CD4-positive, alpha-beta T cell treated with Interleukin-4 for 1 hour (primary cell): ENCODE results near the gene ACSM2A.
"Not testable (repeated sequence)": the region's sequence is repeated elsewhere in the genome, so short reads cannot be mapped to it uniquely, and the experiment has no call there.

ENCODE experiments used
- DNase-seq, 2 donors: peaks; one replicate each; pipeline ENCODE4 v3.0.0-alpha.2; 2020 to 2022

The ACSM2A gene

DNA sequence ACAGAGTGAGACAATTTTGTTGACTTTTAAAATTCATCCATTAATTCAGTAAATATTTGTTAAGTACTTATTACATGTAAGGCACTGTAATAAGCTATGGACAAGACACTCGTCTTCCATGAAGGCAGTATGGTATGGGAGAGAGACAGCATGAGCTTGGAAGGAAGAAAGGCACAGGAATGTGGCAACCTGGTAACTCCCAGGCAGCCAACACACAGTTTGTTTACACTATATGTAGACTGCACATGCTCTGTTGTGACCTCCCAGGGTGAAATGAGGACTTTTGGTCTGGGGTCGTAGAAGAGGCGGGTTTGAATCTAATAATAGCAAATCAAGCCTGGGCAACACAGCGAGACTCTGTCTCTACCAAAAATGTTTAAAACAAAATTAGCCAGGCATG is 9.0 kb downstream of the ACSM2A start:
- DNase-seq = not testable (repeated sequence)

DNA sequence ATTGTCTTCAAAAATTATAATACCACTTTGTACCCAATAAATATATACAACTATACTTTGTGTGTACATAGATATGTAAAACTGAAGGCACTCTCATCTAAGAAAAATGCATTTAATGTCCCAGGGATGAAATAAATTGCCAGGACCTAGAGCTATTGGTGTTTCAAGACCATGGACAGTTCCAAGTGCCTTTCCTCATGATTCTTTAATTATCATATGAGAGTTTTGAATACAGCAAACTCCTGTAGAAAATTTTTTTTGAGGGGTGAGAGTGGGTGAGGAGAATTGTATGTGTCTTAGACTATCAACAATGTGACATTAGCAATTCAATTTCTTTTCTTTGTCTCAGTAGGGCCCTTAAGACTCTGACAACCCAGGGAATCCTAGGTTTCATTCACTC is 17.6 kb downstream of the ACSM2A start:
- DNase-seq = not testable (repeated sequence)

DNA sequence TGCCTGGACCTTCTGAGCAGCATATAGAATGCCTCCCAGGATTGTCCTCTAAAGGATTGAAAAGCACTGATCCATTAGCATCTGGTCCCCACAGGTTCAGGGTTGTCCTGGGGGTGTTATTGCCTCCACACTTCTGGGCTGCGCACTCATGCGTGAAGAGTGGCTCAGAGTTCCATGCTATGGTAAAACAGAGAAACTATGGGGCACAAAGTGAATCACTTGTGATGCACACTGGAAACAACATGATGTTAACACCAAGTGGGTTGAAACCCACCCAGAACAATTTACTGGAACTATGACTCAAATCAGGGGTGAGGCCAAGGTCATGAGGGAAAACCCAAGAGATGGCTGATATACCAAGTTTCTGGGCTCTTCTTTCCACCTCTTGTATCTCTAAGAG is 18.6 kb downstream of the ACSM2A start:
- DNase-seq = not testable (repeated sequence)

DNA sequence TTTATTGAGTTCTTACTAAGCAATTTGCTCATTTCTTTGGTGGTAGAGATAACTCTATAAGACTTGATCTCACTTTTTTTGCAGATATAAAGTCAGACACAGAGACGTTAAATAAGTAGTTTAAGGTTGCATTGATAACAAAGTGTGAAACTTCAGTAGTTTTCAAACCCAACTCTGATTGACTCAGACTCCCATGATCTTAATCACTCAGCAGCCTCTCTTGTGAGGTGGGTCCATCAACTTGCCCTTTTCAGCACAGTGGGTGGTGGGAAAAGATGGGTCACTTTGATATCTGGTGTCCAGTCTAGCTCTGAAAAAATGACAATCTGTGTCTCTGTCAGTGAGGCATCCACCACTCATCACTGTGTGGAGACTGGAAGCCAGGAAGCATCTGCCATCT is 19.4 kb downstream of the ACSM2A start:
- not testable (repeated sequence) for DNase-seq

DNA sequence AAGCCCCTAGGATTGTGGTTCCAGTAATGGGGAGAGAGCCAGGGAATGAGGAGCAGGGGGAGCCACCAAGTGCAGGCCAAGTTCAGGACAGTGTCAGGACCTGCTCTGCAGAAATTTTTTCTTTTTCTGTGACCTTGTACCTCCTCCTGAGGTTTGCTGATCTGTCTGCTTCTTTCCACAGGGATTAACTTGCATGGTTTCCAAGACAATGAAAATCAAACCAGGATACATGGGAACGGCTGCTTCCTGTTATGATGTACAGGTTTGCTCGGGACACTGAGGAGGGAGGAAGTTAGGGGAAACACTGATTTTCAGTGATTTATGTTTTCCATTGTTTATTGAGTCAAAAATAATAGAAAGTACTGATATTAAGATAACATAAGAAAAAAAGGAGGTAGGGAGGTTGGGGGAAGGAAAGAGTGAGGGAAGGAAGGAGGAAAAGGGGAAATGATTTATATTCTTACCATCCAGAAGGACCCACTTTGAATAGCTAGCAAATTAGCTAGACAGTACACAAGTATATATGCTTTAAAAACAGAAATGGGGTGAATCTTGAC is 25.9 kb downstream of the ACSM2A start:
- DNase-seq = not testable (repeated sequence)

DNA sequence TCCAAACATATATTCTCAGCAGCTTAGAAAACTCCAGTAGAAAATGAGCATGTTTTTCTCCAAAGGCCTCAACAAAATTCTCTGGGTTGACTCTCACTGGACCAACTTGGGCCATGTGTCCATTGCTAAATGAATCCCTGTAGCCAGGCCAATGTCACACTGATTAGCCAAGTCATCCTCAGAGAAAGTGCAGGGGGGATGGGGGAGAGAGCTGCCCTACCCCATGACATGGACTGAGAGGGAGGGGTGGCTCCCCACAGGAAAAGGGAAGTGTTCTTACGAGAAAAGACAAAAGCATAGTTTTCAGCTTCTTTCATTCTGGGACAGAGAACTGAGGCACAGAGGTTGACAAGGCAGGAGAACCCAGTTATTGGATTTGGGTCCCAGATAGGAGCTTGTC is 32.7 kb downstream of the ACSM2A start:
- DNase-seq = not testable (repeated sequence)

DNA sequence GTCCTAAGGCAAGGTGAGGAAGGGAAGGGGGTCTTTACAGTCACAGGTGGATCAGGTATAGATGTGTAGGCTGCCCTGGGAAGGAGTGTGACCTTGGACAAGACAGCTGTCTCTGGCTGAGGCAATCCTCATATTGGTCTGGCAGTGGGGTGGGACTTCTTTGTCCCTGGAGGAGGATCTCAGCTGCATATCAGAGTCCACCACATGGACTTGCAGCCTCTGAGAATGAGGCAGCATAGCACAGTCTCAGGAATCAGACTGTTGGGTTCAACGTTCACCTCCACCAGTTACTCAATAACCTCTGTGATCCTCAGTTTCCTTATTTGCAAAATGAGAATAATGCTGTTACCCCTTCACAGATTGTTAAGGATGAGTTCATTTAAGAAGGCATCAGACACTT is 33.4 kb downstream of the ACSM2A start:
- no peak for DNase-seq

DNA sequence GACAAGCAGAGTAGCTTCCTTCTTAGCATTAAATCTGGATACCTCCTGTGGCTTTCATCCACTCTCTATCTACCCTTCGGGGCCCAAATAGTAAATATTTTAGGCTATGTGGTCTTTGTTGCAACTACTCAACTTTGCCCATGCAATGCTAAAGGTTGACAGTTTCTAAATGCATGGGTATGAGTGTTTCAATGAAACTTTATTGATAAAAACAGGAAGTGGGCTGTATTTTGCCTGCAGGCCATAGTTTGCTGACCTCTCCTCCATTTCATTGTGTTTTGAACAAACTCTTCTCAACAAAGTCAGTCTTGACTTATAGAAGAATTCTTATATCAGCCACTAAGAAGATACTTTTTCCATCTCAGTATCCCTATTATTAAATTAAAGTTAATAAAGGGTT is 34.1 kb downstream of the ACSM2A start:
- DNase-seq = no peak

DNA sequence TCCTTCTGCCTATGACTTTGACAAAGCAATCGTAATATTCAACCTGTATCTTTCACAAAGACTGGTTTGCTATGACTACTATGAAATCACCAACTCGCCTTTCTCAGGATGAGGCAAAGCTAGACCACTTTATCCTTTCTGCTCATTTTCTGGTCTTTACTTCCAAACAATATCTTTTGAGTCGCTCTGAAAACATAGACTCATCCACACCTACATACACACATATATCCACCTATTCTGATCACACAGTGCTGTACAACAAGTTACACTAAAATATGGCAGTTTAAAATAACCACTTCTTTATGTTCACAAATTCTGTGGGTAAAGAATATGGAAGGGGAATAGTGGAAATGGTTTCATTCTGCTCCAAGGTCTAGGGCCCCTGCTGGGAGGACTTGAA is 39.7 kb downstream of the ACSM2A start:
- not testable (repeated sequence) for DNase-seq

DNA sequence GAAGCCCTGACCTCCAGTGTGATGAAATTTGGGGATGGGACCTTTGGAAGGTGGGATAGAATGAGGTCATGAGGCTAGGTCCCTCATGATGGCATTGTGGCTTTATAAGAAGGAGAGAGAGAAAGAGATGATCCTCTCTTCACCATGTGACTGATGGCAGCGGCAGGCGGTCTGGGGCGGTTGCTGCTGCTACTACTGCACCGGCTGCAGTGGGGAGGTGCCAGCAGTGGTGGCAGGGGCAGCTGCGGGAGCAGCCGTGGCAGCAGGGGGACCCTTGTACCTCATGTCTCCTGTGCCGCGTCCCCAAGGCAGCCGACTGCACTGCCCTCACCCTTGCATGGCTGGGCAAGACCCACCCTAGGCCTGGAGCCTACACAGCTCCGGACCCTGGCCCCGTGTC is 40.1 kb downstream of the ACSM2A start:
- DNase-seq = not testable (repeated sequence)

DNA sequence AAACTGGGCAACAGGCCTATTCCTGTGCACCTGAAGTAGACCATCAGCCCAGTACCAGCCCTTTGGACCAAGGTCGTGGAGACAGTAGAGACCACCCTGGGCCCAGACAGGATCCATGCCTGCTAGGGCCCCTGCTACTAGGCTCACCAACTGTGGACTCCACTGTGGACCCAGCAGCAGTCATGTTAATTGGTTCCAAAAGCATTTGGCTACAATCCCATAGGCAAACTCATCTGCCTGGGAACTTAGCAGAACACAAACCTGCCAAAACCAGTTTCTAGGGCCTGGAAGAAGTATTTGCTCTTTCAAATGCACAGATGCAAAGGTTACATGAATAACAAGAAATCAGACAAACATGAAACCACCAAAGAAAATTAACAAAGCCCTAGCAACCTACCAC is 53.1 kb downstream of the ACSM2A start:
- no peak for DNase-seq

DNA sequence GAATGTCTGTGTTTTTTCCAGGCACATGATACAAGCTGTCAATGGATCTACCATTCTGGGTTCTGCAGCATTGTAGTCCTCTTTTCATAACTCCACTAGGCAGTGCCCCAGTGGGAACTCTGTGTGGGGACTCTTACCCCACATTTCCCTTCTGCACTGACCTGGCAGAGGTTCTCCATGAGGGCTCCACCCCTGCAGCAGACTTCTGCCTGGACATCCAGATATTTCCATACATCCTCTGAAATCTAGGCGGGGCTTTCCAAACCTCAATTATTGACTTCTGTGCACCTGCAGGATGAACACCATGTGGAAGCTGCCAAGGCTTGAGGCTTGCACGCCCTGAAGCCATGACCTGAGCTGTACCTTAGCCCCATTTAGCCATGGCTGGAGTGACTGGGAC is 56.0 kb downstream of the ACSM2A start:
- DNase-seq = no peak

DNA sequence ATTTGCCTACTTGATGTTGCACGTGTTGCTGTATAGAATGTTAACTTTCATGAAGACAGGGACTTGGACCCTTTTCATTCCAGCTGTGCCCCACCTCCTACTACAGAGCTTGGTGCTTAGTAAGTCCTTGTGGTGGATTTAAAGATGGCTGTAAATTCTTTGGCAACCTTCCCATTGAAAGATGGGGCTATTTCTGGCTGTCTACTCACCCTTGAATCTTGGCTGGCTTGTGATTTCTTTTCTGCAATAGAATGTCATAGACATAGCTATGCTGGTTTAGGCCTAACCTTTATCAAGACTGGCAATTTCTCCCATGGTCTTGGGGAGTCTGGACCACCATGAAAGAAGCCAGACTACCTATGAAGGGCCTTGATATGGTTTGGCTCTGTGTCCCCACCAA is 59.0 kb downstream of the ACSM2A start:
- no peak for DNase-seq

DNA sequence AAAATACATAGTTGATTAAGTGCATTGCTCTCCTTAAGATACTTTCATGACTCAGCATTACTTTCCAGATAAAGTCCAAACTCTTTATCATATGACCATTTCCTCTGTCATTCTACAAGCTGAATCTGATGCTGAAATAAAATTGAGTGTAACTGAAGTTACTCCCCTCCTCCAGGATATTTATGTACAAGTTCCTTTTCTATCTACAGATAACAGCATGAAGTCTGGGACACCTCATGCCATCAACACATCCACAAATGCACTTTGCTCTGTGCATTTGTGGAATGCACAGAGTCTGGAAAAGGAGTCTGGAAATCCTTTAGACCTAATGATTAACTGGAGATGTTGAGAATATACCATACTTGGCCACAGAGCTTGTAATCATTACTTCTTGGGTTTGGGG is 64.4 kb downstream of the ACSM2A start:
- DNase-seq = no peak

DNA sequence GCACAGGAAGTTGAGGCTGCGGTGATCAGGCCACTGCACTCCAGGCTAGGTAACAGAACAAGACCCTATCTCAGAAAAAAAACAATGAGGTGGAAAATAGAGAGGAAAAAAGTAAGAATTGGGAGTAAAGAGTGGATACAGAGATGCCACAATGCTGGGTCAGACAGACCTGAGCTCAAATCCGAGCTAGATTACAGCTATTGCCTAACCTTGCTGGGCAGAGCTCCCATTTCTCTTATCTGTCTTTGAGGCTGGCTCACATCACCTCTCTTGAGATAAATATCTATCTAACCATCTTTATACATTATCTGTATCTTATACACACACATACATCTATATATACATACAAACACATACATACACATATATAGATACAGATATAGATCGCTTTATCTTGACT is 65.8 kb downstream of the ACSM2A start:
- no peak for DNase-seq

DNA sequence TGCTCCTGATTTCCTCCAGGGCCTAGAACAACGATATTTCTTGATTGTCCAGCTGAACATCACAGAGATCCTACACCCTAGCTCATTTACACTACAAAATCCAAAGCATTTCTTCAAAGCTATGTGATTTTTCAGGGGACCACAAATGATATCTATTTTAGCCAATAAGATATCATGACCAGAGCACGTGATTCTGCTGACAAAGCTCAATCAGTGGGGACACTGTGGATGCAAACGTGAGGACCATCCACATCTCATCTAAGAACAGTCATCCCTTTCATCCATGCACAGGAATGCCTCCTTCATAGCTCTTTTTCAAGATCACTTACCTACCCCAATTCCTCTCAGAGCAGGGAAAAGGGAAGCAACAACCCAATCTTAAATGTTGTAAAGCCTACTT is 67.9 kb downstream of the ACSM2A start:
- no peak for DNase-seq

DNA sequence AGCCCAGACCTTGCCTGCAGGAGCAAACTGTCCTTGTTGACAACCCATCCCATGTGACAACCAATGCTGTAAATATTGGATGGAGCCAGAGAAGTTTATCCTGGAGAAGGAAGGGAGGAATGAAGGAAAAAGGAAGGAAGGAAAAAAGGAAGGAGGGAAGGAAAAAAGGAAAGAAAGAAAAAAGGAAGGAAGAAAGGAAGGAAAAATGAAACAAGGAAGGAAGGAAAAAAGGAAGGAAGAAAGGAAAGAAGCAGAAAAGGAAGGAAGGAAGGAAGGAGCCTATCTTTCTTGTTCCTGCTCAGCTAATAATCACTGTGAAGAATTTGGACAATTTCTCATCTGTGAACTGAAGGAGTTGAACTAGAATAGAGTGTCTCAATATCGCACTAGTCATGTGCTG is 68.8 kb downstream of the ACSM2A start:
- no peak for DNase-seq

DNA sequence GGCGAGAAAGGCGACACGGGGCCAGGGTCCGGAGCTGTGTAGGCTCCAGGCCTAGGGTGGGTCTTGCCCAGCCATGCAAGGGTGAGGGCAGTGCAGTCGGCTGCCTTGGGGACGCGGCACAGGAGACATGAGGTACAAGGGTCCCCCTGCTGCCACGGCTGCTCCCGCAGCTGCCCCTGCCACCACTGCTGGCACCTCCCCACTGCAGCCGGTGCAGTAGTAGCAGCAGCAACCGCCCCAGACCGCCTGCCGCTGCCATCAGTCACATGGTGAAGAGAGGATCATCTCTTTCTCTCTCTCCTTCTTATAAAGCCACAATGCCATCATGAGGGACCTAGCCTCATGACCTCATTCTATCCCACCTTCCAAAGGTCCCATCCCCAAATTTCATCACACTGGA is 80.5 kb downstream of the ACSM2A start:
- not testable (repeated sequence) for DNase-seq

DNA sequence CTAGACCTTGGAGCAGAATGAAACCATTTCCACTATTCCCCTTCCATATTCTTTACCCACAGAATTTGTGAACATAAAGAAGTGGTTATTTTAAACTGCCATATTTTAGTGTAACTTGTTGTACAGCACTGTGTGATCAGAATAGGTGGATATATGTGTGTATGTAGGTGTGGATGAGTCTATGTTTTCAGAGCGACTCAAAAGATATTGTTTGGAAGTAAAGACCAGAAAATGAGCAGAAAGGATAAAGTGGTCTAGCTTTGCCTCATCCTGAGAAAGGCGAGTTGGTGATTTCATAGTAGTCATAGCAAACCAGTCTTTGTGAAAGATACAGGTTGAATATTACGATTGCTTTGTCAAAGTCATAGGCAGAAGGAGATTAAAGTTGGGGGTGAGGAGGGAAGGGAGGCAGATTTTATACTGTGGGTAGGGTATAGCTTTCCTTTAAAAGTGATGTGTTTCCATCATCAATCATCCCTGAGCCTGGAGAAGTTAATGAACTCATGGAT is 81.0 kb downstream of the ACSM2A start:
- DNase-seq = not testable (repeated sequence)

DNA sequence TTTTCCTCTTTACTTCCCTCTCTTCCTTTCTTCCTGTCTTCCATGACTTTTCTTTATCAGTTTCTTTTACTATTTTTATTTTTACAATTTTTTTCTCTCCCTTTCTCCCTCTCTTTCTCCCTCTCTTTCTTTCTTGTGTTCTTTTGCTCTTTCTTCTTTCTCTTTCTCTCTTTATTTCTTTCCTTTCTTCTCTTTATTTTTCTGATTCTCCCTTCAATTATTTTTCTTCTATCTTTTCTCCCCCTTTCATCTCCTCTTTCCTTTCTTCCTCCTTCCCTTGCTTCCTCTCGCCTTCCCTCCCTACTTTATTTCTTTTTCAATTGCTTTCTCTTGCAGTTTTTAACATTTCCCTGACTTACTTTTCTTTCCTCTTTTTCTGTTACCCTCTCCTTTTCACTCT is 85.3 kb downstream of the ACSM2A start:
- not testable (repeated sequence) for DNase-seq
